Tibial nerve (tissue), 4 donors: ENCODE results near the gene NRG2.

Experiments used
- CTCF ChIP-seq, 5 experiments: fragments of 200-600 bp in 3 of 5; fragments of 450-650 bp in 2 of 5; sonication (generic) in 3 of 5; IDR thresholded peaks; one replicate each; pipeline ENCODE4 v1.5.1; 2016 to 2019; ENCODE audit warnings: antibody characterized with exemption in 5 of 5, mild to moderate bottlenecking in 3 of 5, moderate library complexity in 2 of 5
- EP300 ChIP-seq, 2 donors: sonication (generic); formaldehyde crosslinking; IDR thresholded peaks; one replicate each; pipeline ENCODE4 v1.6.1; 2017; ENCODE audit warnings: antibody characterized with exemption in 2 of 2, mild to moderate bottlenecking in 1 of 2
- POLR2A ChIP-seq, 2 donors: fragments of 450-650 bp; IDR thresholded peaks; one replicate each; pipeline ENCODE4 v1.6.1; 2017; ENCODE audit warnings: antibody characterized with exemption in 2 of 2, mild to moderate bottlenecking in 2 of 2, moderate library complexity in 2 of 2

GRCh38 chr5:139911425-139912120 lies 131.5 kb downstream of the NRG2 start:
- TF ChIP-seq CTCF (IDR thresholded peaks at IDR 0.05) (no peak), POLR2A (IDR thresholded peaks at IDR 0.05) (no peak), EP300 (IDR thresholded peaks at IDR 0.05) (no peak)
